Middle frontal gyrus (tissue), 1 donor: ENCODE measurements around the gene MRPL28.
A peak's percentile ranks its signal among the peaks of the same experiment; 100 is the strongest.
"Not testable (repeated sequence)": the region's sequence is repeated elsewhere in the genome, so short reads cannot be mapped to it uniquely, and the experiment has no call there.

ENCODE experiments used
- DNase-seq: peaks from one replicate; pipeline ENCODE4 v3.0.0-alpha.2; 2015; ENCODE audit warnings: low spot score; ENCODE audit errors: extremely low spot score

Gene MRPL28

DNA sequence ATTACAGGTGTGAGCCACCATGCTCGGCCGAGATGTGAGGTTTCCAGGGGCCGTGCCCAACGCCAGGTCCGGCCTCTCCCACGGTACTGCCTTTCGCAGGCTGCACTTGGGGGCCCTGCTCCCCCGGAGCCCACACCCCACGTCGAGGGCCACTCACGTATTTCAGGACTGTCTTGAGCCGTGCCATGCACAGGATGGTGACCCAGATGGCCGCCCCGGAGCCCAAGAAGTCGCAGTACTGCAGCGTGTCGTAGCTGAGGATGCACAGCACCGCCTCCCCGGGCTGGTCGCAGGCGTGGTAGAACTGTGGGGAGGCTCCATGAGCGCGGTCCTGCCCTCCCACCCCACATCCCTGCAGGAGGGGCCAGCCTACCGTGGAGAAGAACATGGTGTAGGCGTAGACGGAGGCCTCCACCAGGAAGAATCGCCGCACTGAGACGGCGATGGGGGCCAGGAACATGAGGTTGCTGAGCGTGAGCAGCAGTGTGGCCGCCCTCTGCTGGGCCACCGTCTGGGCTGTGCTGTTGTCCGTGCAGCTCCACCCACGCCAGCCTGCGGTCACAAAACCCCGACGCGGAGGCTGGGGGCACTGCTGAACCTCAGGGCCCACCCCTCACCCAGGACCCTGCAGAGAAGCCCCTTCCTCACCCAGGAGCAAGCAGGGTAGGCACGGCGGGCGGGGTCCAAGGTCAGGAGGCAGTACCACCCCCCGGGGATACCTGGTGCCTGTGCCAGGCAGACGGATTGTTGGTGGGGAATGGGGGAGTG, 3.7 kb upstream of the MRPL28 start:
- DNase-seq = no peak

DNA sequence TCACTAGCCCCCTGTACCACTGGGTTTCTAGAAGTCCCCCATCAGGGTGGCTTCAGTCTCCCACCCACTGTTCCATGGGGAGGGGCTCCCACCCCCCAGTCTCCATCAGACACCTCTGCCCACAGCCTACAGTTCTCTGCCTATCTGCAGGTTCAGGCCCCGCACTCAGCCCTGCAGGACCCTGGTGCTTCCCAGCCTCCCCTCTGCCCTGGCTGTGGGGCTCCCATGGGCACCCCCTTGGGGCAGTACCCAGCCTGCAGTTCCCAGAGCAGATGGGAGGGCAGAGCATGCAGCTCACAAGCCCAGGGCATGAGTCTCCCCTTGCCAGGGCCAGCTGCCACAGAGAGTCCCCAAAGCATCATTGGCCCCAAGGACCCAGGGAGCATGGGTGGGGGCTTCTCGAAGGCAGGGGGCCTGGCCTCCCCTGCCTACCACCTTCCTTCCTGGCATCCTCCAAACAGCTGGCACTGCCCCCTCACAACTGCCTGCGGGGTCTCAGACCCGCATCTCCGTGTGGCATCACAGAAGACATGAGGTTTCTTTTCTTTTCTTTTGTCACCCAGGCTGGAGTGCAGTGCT, 2.8 kb upstream of the MRPL28 start:
- no peak for DNase-seq

DNA sequence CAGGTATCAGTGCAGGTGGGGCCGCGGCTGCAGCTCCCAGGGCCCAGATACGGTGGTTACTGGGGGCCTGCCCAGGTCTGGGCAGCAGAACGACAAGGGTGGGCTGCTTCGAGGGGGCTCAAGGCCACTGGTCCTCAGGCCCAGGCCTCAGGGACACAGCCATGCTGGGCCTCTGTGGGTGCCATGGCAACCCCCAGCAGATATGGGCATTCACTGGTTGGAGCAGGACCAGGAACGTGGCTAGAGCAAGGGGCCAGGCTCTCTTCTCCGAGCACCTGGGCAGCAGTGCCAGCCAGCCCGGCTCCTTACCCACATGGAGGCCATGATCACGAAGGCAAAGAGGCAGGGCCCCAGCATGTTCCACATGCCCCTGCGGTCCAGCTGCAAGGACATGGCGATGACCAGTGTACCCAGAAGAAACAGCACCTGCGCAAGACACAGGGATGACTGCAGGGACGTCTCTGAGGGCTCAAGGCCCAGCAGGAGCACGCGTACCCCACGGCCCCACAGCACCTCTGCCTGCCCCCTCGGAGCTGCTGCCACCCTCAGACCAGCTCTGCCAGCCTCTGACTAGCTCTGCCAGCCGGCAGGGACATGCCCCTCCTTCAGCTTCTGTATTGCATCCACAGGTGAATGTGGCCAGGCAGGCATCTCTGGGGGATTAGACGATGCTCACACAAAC, 2.1 kb upstream of the MRPL28 start:
- DNase-seq = no peak

GRCh38 chr16:371515-372301, 1.4 kb upstream of the MRPL28 start:
- no peak for DNase-seq

DNA sequence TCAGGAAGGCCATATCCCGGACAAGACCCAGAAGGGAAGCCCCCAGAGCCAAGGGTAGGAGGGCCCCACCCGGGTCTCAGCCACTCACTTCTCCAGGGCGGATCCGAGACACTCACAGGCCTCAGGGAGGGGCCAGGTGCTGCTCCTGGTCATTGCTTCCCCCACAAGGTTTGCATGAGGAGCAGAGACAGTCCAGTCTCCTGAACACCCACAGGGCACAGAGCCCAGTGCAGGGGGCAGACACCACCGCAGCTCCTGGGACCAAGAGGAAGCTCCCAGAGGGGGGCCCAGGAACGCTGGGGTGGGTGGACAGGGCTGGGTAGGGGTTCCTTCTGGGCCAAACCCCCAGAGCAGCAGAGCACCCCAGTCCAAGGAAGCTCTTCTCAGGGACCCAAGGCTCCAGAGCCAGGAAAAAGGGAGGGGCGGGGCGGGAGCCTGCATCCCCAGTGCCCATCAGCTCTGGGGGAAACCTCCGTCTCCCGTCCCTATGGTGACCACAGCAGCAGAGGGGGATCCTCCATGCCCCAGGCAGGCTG, 709 bp upstream of the MRPL28 start:
- no peak for DNase-seq

DNA sequence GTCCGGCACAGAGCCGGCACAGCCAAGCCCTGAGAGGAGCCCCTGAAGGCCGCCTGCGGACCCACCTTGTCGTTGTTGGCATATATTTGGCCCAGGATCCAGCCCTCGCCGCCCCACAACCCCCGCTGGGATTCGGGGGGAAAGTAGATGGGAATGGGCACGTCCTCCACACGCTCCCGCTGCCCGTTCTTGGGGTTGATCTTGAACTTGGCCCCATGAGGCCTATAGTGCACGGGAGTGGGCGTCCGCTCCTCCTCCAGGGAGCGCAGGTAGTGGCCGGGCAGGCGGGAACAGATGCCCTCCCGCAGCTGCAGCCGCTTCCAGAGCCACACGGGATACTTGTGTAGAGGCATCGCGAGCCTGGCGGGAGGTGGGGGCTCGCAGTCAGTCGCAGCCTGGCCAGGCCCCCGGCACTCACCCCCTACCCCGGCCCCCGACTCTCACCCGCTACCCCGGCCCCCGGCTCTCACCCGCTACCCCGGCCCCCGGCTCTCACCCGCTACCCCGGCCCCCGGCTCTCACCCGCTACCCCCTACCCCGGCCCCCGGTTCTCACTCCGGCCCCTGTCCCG, 387 bp downstream of the MRPL28 start:
- DNase-seq = no peak

DNA sequence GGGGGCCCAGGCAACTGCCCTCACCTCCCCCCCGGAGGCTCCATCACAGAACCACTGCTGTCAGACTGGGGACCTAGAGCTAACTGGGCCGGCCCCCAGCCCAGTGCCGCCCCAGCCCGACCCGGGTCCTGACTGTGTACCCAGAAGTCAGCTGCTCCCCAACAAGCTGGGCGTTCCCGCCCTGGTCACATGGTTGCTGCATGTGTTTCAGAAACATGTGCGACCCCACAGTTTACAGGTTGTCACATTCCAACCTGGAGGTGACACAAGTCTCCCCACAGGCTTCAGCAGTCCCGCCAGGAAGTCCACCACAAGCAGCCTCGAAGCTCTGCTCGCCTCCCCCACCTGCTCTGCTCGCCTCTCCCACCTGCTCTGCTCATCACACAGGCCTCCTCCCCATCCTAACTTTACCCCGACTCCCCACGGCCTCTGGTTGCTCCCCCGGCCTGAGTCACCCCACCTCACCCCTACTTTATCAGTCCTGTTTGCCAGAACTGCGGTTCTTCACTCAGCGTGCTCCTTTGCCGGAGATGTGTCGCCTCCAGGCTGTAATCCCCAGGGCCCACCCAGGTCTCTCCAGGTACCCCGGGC, 968 bp downstream of the MRPL28 start:
- DNase-seq = no peak

GRCh38 chr16:368388-369158, 1.8 kb downstream of the MRPL28 start:
- no peak for DNase-seq

DNA sequence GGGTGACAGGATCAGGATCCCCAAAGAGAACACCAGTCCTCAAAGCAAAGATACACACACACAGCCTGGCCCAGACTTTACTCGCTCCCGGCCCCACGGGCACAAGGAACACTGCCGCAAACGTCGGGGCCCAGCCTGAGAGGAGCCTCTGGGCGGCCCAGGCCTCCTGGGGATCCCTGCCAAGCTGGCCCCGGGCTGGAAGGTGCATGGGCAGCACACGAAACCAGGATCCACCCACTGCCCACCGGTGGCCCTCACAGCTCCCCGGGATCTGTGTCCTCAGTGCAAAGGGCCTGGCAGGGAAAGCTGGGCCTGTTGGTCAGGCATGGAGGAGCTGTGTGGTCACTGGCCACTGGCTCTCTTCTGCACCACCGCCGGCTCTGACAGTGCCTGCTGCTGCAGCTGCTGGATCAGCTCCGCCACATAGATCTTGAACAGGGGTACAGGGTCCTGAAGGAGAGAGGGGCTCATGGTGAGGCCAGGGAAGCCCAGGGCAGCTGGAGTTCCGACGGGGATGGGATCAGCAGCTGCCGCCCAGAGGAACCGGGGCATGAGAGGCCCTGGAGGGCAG, 2.9 kb downstream of the MRPL28 start:
- DNase-seq = no peak

GRCh38 chr16:366476-366875, 3.9 kb downstream of the MRPL28 start:
- DNase-seq = no peak

- DNase-seq = no peak
Observed at GRCh38 chr16:364595-365491, 5.5 kb downstream of the MRPL28 start.

DNA sequence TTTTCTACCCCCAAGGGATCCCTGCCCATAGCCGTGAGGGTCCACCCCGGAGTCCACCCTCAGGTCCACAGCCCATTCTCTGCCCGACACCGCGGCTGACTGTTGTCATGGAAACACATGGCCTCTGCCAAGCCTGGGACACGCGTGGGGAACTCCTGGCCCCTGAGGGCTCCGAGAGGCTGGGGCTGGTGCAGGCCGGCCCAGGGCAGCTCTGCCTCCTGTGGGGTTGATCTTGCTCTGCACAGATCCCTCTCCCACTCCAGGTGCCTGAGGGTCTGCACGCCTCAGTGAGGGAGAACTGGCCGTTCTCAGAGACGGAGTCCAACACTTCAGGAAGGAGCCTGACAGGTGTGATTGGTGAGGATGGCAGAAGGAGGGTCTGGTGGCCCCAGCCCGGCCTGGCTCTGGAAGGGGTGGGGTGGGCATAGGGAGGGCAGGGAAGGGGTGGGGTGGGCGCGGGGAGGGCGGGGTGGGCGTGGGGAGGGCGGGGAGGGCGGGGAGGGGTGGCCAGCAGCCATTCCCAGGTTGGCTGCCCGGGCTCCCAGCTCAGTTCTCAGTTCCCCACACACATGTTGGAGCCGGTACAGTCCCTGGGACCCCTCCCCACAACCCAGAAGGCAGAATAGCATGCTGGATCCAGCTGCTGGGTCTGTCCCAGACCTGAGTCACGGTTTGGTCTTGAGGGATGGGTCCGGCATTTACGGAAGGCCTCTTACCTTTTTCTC, 6.4 kb downstream of the MRPL28 start:
- no peak for DNase-seq

DNA sequence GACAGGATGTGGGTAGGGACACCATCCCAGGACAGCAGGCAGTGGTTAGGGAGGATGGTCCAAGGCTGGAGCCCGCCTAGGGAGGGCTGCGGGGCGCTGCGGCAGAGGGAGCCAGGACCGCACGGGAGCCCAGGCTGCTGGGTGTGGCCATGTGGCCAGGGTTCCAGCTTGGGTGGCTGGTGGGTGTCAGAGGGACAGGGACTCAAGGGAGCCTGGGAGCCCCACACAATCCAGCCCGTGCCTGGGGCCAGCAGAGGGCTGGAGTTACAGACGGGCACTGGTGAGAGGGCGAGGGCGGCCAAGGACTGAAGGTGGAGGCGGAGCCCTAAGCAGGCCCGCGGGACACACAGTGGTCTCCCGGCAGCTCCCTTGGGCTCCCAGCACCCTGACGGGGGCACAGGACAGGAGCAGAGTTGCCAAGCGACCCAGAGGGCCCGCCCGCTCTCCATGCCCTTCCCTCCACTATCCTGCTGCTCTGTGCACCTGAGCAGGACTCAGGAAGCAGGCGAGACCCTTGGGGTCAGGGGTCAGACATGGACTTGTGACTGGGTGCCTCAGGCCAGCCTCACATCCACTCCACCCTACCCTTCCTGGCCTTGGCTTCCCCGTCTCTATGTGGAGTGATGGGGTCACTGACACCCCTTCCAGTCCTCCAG, 7.1 kb downstream of the MRPL28 start:
- DNase-seq = no peak

DNA sequence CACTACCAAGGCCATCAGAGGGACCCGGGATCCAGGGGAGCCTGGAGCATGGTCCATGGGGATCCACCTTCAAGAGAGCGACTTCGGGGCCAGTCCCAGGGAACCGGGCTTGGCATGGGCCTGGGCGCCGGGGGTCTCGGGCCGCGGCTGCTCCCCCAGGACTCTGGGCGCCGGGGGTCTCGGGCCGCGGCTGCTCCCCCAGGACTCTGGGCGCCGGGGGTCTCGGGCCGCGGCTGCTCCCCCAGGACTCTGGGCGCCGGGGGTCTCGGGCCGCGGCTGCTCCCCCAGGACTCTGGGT, 7.7 kb downstream of the MRPL28 start:
- not testable (repeated sequence) for DNase-seq

- peak; percentile 38 for DNase-seq
Observed at GRCh38 chr16:361872-362701, 8.3 kb downstream of the MRPL28 start.

- DNase-seq = peak; percentile 54
Observed at GRCh38 chr16:361341-361871, 8.9 kb downstream of the MRPL28 start.
